Activated T-helper 1 cell treated with anti-CD3 and anti-CD28 coated beads, Interleukin-2, amount 50 U/mL, for 16 hours (primary cell): Measurements from ENCODE around the gene SKI.

Experiments
- DNase-seq, 2 donors: peaks; one replicate each; pipeline ENCODE4 v3.0.0-alpha.2; 2020; ENCODE audit warnings: low read depth in 1 of 2, low spot score in 1 of 2

SKI gene

GRCh38 chr1:2229911-2230731, 2.0 kb downstream of the SKI start:
- no peak for DNase-seq

GRCh38 chr1:2230781-2231531, 2.8 kb downstream of the SKI start:
- peak in 1 of 2 donors; percentile 40 for DNase-seq

- DNase-seq, result peak; percentile 64
These were observed 3.6 kb downstream of the SKI start for GRCh38 chr1:2231532-2232254.

- no peak for DNase-seq
These were observed 4.3 kb downstream of the SKI start for GRCh38 chr1:2232255-2232915.

GRCh38 chr1:2232916-2233438, 4.9 kb downstream of the SKI start:
- no peak for DNase-seq

- DNase-seq, result no peak
These were observed 5.3 kb downstream of the SKI start for GRCh38 chr1:2233468-2233867.

- DNase-seq, result peak; percentile 52 to 74
These were observed 6.1 kb downstream of the SKI start for GRCh38 chr1:2233997-2234761.

GRCh38 chr1:2234762-2235113, 6.6 kb downstream of the SKI start:
- no peak for DNase-seq

- no peak for DNase-seq
These were observed 7.3 kb downstream of the SKI start for GRCh38 chr1:2235300-2235998.

- DNase-seq, result peak in 1 of 2 donors; percentile 38
These were observed 8.9 kb downstream of the SKI start for GRCh38 chr1:2236695-2237677.

- no peak for DNase-seq
These were observed 9.7 kb downstream of the SKI start for GRCh38 chr1:2237773-2238172.

GRCh38 chr1:2238361-2239012, 10.4 kb downstream of the SKI start:
- no peak for DNase-seq

GRCh38 chr1:2239013-2239370, 10.9 kb downstream of the SKI start:
- no peak for DNase-seq

GRCh38 chr1:2239384-2239985, 11.4 kb downstream of the SKI start:
- DNase-seq, result no peak

- no peak for DNase-seq
These were observed 12.4 kb downstream of the SKI start for GRCh38 chr1:2240270-2241156.

GRCh38 chr1:2241820-2242219, 13.7 kb downstream of the SKI start:
- no peak for DNase-seq
